NCI-H2081 treated with DMSO at 0.1 percent for 48 hours (cell line): ENCODE results near the gene LRRC4.

ENCODE experiments used
- DNase-seq: peaks from one replicate; lab custom pipeline; 2025; lab: John Stamatoyannopoulos, UW

LRRC4 gene

DNA sequence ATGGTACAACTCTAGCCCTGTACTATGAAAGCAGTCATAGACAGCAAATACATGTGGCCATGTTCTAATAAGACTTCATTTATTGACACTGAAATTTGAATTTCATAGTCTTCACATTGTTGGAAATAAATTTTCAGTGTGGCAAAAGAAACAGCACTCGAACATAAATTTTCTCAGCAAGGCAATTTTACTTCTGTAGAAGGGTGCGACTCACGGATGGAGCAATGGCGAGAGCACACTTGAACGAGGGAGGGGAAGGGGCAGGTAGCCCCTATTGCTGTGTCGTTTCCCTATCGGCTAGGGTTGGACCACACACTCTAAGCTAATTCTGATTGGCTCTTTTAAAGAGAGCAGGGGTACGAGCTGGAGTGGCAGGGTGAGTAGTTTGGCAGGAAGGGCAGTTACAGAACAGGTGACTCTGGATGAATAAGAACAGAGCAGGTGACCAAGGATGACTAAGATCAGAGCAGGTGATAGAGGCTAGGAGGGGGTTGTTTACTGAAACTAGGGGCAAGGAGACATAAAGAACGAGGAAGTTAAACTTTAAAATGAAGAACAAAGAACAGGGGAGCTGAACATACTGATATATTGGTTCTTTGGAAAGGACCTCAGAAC is 52.0 kb downstream of the LRRC4 start:
- DNase-seq, result no peak

DNA sequence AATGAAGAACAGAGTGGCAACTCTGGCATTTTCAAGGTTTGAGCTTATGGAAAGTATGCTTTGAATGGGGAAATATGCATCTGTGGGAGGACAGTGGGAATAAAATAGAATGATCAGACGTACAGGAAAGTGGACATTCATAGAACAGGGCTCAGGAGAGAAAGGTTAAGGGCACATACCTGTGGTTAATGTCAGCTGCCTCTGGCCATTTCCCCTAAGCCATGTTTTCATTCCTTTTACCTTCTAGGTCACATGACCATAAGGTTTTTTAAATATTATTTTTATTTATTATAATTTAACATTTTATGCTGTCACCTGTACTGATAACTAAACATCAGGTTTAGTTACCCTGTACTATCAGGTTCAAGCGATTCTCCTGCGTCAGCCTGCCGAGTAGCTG is 52.8 kb downstream of the LRRC4 start:
- DNase-seq, result no peak
